HG03565 (cell line): ENCODE measurements around the gene MECP2.
A peak's percentile ranks its signal among the peaks of the same experiment; 100 is the strongest.
"Not testable (repeated sequence)": the region's sequence is repeated elsewhere in the genome, so short reads cannot be mapped to it uniquely, and the experiment has no call there.

Experiments used
- ATAC-seq: cut with Tn5 transposase; IDR thresholded peaks from one replicate; pipeline ENCODE4 v1.9.1; 2021; ENCODE audit warnings: mild to moderate bottlenecking, moderate library complexity; ENCODE audit not compliant: unreplicated experiment

MECP2 gene

DNA sequence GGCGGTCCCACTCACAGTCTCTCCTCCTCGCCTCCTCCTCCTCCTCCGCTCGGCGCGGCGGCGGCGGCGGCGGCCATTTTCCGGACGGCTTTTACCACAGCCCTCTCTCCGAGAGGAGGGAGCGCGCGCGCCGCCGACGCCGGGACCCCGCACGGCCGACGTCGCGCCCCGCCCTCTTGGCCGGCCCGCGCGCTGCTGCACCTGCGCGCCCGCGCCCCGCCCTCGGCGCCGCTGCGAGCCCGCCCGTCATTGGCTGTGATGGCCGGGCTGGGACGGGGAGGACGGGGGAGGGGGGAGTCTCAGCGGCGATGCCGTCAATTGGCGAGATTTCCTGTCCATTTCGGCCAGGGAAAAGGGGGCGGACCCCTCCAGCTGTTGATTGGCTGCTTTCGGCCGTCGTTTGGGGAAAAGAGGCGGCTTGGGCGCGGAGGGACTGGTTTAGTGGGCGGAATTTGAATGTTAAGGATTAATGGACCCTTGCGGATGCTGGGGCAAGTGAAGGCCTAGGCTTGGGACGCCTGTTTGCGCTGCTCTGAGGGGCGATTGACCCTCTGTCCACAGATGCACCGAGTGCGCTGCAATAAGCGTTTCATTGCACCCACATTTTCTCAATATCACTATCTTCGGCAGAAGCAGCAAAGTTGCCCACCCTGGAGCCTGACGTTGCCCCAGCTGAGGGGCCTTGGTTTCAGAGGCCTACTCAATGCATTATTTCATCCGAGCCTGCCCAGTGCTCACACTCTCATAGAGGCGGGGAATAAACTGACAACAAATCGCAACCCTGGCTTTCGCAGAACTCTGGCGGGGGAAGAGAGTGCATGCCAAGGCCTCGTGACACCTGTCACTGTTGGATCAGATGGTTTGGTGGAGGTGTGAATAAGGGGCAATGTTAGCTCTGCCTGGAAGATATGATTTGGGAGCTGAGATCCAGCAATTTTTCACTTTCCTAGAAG, at the start of gene MECP2:
TSS of gene MECP2 (minus strand) at position 129 of the 953 bp plus-strand sequence.
- peak; percentile 67 for ATAC-seq

DNA sequence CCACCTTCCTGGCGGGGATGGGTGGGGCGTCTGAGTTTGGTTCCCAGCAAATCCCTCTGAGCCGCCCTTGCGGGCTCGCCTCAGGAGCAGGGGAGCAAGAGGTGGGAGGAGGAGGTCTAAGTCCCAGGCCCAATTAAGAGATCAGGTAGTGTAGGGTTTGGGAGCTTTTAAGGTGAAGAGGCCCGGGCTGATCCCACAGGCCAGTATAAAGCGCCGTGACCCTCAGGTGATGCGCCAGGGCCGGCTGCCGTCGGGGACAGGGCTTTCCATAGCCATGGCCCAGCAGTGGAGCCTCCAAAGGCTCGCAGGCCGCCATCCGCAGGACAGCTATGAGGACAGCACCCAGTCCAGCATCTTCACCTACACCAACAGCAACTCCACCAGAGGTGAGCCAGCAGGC, 46.5 kb upstream of the MECP2 start, which contains the start of gene OPN1LW:
TSS of gene OPN1LW (plus strand) at position 234 of the 400 bp plus-strand sequence. CDS start at position 275, 41 bp downstream.
- ATAC-seq, result not testable (repeated sequence)

DNA sequence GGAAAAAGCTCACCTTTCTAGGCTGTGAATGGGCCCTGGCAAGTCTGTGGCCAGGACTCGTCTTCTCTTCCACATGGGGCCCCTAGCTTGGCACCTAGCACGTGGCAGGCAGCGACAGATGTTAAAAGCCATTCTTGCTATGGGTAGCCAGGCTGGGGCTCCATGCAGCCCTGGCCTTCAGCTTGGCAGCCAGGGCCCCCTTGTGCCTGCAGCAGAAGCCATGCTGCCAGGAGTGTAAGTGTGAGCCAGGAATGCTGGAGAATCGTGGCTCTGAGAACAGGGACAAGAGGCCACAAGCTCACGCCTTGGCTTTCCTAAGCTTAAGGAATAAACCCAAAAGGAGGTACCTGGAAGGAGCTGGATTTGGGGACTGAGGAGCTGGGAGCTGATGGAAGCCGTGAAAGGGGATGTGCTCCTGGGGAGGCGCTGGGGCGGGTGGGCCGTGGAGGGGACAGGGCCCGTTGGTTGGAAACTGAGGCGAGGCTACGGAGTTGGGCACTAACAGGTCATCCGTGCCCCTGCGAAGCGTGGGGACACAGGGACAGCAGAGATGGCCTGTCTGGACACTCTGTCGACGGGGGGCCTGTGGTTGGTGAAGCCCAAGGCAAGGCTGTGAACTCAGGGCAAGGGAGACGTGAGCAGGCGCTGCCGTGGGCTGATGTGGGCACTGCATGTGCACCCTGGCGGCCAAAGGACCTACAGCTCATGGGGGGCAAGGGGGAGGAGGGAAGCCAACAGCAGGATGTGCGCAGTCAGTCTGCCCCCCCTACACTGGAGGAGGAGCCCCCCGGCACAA, 45.6 kb upstream of the MECP2 start:
- no peak for ATAC-seq

DNA sequence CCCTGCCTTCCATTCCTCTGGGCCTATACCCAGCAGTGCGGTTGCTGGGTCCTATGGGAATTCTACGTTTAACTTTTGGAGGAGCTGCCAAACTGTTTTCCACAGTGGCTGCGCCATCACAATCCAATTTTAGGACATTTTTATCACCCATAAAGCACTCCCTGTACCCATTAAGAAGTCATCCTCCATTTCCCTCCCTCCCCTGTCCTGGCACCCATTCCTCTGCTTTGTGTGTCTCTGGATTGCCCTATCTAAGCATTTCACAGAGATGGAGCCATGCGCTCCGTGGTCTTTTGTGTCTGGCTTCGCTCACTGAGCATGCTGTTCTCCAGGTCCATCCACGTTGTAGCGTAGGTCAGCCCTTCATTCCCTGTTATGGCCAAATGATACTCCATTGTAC, 44.9 kb upstream of the MECP2 start:
- no peak for ATAC-seq

DNA sequence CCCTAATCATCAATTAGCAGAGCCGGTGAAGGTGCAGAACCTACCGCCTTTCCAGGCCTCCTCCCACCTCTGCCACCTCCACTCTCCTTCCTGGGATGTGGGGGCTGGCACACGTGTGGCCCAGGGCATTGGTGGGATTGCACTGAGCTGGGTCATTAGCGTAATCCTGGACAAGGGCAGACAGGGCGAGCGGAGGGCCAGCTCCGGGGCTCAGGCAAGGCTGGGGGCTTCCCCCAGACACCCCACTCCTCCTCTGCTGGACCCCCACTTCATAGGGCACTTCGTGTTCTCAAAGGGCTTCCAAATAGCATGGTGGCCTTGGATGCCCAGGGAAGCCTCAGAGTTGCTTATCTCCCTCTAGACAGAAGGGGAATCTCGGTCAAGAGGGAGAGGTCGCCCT, 43.2 kb upstream of the MECP2 start:
- ATAC-seq, result no peak

DNA sequence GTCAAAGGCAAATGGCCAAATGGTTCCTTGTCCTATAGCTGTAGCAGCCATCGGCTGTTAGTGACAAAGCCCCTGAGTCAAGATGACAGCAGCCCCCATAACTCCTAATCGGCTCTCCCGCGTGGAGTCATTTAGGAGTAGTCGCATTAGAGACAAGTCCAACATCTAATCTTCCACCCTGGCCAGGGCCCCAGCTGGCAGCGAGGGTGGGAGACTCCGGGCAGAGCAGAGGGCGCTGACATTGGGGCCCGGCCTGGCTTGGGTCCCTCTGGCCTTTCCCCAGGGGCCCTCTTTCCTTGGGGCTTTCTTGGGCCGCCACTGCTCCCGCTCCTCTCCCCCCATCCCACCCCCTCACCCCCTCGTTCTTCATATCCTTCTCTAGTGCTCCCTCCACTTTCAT, 42.7 kb upstream of the MECP2 start:
- ATAC-seq, result no peak

DNA sequence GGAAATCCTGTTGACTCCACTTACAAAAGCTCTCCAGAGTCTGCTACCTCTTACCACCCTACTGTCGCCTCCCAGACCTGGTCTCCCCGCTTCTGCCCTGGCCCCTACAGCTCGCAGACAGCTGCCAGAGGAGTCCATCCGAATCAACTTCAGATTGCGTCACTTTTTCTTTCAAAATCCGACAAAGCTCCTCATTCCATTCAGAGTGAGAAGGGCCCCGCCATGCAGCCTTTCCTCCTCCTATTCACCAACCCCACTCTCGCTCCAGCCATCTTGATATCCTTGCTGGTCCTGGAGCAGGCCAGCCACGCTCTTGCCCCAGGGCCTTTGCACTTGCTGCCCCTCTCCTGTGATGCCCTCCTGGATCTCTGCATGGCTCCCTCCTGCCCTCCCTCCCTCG, 41.3 kb upstream of the MECP2 start:
- ATAC-seq, result no peak

DNA sequence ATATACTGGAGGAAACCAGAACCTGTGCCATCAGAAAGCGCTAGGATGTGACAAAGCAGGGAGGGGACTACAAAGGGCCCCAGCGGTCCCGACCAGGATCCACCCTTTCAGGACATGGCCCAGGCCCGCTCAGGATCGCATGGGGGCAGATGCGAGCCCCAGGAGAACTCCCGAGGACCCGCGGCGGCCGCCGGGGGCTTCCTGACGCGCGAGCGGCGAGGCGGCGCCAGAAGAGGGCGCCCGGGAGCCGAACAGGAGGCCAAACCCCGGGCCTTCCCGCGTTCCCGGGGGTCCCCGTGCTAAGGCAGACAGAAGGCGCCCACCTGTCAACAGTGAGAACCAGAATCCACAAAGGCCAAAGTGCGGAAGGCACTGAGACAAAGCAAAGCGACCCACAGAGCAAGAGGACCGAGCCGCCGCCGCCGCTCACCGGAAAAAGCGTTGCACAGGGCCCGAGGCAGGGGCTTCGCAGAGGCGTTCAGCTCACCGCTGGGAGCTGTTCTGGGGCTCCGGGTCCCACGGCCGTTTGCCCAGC, 39.2 kb upstream of the MECP2 start:
- ATAC-seq, result no peak

DNA sequence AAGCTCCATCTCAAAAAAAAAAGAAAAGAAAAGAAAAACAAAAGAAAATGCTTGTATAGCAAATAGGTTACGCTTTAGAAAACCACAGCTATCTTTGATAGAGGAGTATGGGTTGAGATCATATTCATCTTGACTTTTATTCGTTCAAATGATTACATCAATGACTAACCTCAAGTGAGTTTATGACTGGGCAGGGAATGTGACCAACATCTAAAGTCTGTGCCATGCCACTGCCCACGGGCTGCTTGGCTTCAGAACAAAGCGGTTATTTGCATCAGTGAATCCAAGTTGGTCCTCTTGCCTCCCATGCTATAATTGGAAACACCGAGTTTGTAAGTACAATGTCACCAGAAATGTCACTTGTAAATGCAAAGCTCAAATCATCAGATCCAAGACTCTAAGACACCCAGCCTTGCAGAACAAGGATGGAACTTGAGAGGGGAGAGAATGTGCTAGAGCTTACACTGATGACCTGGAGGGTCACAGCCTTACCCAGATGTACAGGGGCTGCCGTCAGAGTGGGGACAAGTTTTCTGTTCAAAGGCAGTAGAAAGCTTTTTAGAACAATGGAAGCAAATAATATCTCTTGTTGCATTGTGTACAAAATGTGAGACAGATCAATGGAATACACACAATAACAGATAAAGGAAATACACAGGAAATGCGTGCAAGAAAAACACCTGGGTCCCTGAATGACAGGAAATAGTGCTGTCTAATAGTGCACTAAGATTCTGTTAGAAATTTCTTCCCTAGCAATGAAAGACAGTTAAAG, 38.1 kb upstream of the MECP2 start:
- no peak for ATAC-seq

DNA sequence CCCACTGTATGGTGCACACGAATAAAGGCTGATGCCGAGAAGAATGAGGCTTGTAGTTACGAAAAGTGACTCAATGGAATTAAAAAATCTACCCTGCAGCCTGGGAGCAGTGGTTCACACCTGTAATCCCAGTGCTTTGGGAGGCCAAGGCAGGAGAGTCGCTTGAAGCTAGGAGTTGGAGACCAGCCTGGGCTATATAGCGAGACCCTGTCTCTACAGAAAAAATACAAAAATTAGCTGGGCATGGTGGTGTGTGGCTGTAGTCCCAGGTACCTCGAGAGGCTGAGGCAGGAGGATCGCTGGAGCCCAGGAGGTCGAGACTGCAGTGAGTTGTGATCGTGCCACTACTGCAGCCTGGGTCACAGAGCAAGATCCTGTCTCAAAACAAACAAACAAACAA, 34.8 kb upstream of the MECP2 start:
- ATAC-seq, result no peak

DNA sequence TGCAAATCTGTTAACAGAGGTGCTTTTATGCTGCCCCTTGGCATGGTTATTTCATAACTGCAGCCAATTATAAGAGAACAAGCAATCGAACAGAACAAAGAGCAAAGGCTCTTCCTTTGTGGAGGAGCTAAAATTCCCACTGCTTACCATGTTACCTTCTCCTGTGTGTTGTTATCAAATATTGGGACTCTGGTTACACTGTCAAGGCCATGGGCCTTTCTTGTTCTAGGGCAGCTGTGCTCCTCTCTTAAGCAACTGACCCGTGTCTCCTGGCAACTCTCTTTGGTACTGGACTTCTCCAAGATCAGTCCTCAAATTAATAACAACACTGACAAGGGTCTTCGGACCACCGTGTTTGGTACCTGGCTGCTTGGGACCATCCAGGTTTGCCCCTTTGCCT, 34.4 kb upstream of the MECP2 start:
- ATAC-seq, result no peak

DNA sequence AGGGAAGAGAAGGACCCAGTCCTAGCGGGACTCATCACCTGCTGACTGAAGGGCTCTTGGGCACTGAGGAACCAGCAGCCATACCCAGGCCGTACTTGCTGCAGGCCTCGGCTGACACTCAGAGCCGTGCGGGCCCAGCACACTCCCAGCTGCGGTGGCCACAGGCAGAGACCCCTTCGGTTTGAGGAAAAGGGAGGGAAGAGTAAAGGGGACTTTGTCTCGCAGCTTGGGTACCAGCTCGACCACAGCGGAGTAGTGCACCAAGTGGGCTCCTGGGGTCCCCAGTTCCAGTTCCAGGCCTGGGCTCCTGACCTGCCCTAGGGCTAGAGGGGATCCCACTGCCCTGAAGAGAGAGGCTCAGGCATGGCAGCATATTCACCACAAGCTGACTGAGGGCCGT, 28.6 kb upstream of the MECP2 start:
- ATAC-seq, result no peak

DNA sequence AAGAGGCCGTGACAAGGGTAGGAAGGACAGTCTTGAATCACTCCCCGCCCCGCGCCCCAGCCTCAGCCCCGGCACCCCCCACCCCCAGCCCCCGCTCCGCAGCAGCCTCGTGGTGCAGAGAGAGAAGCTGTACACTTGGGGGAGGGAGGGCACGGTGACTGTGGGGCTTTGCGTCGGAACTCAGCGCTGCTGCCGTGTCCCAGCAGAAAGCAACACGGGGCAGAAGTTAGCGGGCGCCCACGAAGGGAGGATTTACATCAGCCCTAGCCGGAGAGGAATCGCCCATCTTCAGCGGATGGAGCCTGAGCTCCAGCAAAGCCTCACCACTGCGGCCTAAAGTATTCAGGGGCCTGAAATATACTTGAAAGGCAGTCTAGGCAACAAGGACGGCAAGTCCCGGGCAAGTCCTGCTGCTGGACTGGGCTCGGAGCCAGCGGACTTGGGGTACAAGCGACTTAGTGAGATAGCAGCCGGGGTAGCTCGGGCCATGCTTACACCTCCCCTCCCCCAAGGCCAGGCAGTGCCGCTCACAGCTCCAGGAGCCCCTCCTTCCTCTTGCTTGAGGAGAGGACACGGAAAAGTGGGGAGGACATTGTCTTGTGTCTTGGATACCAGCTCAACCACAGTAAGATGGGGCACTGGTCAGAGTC, 28.0 kb upstream of the MECP2 start:
- no peak for ATAC-seq

DNA sequence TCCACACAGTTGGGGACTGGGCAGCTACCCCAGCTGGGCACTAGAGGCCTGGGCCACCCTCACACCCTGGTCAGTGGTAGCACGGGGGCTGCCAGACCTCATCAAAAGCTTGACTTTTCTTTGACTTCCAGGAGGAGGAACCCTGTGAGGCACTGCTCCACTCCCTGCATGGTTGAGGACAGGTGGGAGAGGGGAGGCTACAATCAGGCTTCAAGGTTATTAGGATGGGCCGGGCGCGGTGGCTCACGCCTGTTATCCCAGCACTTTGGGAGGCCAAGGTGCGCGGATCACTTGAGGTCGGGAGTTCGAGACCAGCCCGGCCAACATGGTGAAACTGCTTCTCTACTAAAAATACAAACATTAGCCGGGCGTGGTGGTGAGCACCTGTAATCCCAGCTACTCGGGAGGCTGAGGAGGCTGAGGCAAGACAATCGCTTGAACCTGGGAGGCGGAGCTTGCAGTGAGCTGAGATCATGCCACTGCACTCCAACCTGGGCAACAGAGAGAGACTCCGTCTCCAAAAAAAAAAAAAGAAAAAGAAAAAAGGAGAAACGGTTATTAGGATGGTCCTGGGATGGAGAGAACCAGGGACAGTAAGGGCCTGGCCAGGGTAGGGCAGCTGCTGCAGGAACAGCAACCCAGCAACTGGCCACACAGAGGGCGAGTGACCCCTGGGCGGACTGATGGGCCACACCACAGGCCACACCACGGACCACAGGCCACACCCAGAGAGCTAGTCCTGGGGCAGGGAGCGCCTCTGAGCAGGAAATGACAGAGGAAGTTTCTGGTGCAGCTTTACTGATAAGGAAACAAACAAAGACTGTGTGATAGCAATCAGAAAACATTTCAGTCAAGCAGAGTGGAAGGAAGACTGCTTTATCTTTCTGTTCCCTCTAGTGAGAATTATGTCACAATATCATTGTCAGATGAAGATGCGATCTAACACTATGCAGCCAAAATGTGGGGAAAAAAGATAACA, 26.0 kb upstream of the MECP2 start:
- ATAC-seq, result no peak

DNA sequence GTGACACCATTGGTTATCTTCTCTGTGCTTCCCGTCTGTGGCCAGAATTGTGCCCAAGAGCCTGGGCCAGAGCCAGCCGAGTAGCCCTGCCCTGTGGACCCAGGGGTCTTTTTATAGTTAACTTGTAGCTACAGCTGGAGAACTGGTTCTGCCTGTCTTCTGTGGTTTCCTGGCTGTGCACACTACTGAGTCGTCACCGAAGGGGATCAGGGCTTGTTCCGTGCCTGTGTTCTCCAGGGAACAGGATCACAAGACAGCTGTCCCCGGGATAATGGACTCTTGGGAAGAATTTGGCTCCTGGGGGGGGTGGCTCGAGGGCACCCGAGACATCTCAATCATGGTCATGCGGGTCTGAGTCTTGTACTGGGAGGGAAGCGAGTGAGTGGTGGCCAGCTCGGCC, 24.4 kb upstream of the MECP2 start:
- ATAC-seq, result no peak

DNA sequence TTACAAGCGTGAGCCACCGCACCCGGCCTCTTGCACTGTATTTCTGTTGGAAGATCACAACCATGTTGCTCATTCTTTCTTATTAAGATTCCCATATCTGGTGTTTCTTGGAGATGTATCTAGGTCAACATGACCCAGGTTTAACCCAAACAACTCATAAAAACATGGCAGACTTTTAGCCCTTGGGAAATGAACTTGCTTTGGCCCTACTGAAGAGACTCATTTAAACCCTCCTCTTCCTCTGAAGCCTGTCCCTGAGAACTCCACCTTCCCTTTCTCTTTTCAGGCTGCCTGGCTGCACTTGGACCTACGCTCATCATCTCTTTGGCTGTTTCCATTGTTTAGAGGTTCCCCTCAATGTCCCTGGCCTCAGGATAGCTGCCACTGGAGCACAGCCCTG, 23.7 kb upstream of the MECP2 start:
- no peak for ATAC-seq

DNA sequence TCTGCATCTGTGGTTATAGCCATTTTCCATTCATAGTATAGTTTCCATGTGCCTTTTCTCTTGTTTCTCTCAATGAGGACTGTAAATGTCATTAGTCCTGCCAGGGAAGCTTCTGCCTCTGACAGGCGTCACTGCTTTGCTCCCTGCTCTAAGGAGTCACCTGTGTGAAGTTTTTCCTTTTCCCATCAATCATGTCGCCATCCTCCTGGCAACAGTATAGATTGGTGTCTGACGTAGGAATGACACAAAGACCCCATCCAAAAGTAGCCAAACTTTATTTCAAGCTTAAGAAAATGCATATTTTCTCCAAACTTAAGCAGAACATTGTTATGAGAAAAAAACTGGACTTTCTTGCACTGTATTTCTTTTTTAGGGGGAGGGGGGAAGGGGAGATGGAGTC, 23.1 kb upstream of the MECP2 start:
- no peak for ATAC-seq

DNA sequence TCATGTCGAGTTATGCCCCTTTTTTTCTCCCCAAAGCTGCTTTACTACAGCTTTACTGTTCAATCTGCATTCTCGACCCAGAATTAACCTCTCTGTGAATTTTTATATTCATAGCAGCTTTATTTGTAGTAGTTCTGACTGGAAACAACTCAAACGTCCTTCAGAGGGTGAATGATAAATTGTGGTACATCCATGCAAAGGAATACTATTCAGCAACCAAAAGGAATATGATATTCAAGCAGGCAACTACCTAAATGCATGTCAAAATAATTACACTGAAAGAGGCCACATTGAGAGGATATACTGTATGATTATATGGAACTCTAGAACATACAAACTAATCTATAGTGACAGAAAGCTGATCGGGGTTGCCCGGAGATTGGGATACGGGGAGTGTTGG, 20.0 kb upstream of the MECP2 start:
- no peak for ATAC-seq
